ENCODE results near the gene KRTAP5-2.
"Not testable (repeated sequence)": the region's sequence is repeated elsewhere in the genome, so short reads cannot be mapped to it uniquely, and the experiment has no call there.

KRTAP5-2 gene

GRCh38 chr11:1592628-1593027 is 5.5 kb downstream of the KRTAP5-2 start:
- TF ChIP-seq, protein P1, sequence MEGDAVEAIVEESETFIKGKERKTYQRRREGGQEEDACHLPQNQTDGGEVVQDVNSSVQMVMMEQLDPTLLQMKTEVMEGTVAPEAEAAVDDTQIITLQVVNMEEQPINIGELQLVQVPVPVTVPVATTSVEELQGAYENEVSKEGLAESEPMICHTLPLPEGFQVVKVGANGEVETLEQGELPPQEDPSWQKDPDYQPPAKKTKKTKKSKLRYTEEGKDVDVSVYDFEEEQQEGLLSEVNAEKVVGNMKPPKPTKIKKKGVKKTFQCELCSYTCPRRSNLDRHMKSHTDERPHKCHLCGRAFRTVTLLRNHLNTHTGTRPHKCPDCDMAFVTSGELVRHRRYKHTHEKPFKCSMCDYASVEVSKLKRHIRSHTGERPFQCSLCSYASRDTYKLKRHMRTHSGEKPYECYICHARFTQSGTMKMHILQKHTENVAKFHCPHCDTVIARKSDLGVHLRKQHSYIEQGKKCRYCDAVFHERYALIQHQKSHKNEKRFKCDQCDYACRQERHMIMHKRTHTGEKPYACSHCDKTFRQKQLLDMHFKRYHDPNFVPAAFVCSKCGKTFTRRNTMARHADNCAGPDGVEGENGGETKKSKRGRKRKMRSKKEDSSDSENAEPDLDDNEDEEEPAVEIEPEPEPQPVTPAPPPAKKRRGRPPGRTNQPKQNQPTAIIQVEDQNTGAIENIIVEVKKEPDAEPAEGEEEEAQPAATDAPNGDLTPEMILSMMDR (IDR thresholded peaks at IDR 0.05; ENCODE audit: low read depth, low read length): no peak
- no peak for DNase-seq (ENCODE audit: extremely low read depth, low read depth)

DNA sequence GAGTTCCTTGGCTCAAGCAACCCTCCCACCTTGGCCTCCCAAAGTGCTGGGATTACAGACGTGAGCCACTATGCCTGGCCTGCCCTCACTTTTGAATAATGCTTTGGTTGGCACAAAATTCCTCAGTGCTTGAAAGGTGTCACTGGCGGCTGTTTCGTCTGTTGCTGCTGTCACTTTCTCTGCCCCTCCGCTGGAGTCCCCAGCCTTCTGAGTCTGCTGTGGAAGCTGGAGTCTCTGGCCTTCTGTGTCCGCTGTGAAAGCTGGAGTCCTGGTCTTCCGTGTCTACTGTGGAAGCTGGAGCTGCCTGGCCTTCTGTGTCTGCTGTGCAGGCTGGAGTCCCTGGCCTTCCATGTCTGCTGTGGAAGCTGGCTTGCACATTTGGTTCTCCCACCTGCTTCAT is 8.1 kb downstream of the KRTAP5-2 start:
- no peak for DNase-seq (ENCODE audit: extremely low read depth, low read depth)
- TF ChIP-seq, protein P1 (IDR thresholded peaks at IDR 0.05; ENCODE audit: low read depth, low read length): no peak

DNA sequence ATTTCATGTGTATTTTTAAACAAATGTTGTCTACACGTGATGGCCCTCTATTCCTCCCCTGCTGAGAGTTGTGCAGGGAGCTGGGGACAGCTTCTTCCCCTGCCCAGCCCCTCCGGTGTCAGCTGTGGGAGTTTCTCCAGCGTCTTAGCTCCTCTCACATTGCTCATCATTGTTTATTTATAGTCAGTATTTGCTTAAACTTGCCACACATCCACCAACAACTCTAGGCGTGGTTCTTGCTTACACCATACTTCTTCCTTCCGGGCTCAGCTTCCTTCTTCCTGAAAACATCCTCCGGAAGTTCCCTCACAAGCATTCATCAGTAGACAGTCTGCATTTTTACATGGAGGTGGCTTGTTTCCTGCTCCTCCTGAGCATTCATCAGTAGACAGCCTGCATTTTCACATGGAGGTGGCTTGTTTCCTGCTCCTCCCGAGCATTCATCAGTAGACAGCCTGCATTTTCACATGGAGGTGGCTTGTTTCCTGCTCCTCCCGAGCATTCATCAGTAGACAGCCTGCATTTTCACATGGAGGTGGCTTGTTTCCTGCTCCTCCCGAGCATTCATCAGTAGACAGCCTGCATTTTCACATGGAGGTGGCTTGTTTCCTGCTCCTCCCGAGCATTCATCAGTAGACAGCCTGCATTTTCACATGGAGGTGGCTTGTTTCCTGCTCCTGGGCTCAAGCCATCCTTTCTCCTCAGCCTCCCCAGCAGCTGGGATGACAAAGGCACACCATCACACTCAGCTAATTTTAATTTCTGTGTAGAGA is 8.7 kb downstream of the KRTAP5-2 start:
- not testable (repeated sequence) for DNase-seq (ENCODE audit: extremely low read depth, low read depth)

DNA sequence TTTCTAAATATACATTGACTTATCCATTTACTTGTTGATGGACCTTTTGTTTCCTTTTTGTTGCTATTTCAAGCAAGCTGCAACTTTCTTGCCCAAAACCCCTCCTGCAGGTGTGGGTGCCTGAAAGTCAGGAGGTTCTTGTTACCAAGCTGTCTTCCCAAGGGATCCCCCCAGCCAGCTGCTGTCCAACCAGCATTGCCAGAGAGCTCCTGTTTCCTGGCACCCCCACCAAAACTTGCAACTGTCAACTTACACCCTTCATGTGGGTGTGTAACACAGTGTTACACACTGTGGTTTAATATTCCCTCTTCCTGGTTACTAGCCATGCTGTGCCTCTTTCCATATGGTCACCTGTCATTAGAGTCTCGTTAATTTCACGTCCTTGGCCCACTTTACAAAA is 11.4 kb downstream of the KRTAP5-2 start:
- TF ChIP-seq, protein P1 (IDR thresholded peaks at IDR 0.05; ENCODE audit: low read depth, low read length): no peak
- DNase-seq (ENCODE audit: extremely low read depth, low read depth): no peak

- DNase-seq (ENCODE audit: extremely low read depth, low read depth): not testable (repeated sequence)
These were observed 13.3 kb downstream of the KRTAP5-2 start, which contains the start of gene KRTAP5-1 for GRCh38 chr11:1584661-1585370. Gene KRTAP5-1 (minus strand): TSS chr11:1585283. CDS start chr11:1585249, 34 bp downstream.

- DNase-seq (ENCODE audit: extremely low read depth, low read depth): not testable (repeated sequence)
These were observed 15.2 kb downstream of the KRTAP5-2 start for GRCh38 chr11:1582909-1583308.

DNA sequence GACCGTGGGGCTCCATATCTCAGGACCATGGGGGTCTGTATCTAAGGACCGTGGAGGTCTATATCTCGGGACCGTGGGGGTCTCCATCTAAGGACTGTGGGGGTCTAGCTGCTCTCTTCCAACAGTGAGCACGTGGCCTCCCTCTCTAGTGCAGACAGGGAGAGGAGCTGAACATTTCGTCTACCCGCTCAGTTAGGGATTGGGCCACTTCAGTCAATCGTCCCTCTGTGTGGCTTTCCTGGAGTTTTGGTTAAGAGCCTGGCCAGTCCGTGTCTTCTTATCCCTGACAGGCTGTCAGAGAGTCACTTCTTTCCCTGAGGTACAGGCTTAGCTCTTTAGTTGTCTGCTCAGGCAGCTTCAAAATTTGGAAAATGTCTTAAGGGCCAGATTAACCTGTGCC is 16.1 kb downstream of the KRTAP5-2 start:
- DNase-seq (ENCODE audit: extremely low read depth, low read depth): no peak
- TF ChIP-seq, protein P1 (IDR thresholded peaks at IDR 0.05; ENCODE audit: low read depth, low read length): no peak

DNA sequence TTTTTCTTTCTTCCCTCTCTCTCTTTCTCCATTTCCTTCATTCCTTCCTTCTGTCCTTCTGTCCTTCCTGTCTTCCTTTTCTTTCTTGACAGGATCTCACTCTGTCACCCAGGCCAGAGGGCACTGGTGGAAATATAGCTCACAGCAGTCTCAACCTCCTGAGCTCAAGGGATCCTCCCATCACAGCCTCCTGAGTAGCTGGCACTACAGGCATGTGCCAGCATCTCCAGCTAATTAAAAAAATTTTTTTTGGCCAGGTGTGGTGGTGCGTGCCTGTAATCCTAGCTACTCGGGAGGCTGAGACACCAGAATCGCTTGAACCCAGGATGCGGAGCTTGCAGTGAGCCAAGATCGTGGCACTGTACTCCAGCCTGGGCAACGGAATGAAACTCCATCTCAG is 21.3 kb downstream of the KRTAP5-2 start:
- DNase-seq (ENCODE audit: extremely low read depth, low read depth): no peak
- TF ChIP-seq, protein P1 (IDR thresholded peaks at IDR 0.05; ENCODE audit: low read depth, low read length): no peak

DNA sequence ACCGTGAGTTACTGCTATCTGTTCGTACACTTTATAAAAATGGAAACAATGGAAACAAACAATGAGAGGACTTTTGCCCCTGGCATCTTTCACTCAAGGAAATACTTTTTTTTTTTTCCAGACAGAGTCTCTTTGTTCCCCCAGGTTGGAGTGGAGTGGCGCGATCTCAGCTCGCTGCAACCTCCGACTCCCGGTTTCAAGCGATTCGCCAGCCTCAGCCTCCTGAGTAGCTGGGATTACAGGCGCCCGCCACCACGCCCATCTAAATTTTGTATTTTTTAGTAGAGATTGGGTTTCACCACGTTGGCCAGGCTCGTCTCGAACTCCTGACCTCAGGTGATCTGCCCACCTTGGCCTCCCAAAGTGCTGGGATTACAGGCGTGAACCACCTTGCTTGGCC is 22.3 kb downstream of the KRTAP5-2 start:
- not testable (repeated sequence) for DNase-seq (ENCODE audit: extremely low read depth, low read depth)
